Panc1 (cell line): ENCODE measurements around the gene TEX11.
"Not testable (repeated sequence)": the region's sequence is repeated elsewhere in the genome, so short reads cannot be mapped to it uniquely, and the experiment has no call there.

Experiments used
- CTCF ChIP-seq: fragments of 450-650 bp; IDR thresholded peaks from 2 replicates; pipeline ENCODE4 v1.5.1; 2017; ENCODE audit warnings: mild to moderate bottlenecking
- POLR2AphosphoS5 ChIP-seq: IDR thresholded peaks from 2 replicates; pipeline ENCODE4 v1.6.1; 2012; ENCODE audit warnings: mild to moderate bottlenecking, low read depth, low read length, moderate library complexity
- SIN3A ChIP-seq: IDR thresholded peaks from 2 replicates; pipeline ENCODE4 v1.6.1; 2012; ENCODE audit warnings: low read depth, mild to moderate bottlenecking, low read length, moderate library complexity, borderline replicate concordance; ENCODE audit not compliant: insufficient read depth
- TCF7L2 ChIP-seq: IDR thresholded peaks from 2 replicates; pipeline ENCODE4 v1.6.1; 2011; ENCODE audit warnings: mild to moderate bottlenecking, low read depth, low read length, inconsistent platforms

GRCh38 chrX:70569922-70570576 is 338.5 kb downstream of the TEX11 start:
- TF ChIP-seq CTCF, POLR2AphosphoS5, SIN3A, TCF7L2: not testable (repeated sequence)
